NCI-H1417 treated with DMSO at 0.1 percent for 48 hours (cell line): ENCODE results near the gene ZNF311.

Experiments used
- DNase-seq: peaks from one replicate; lab custom pipeline; 2025; lab: John Stamatoyannopoulos, UW

ZNF311 gene

DNA sequence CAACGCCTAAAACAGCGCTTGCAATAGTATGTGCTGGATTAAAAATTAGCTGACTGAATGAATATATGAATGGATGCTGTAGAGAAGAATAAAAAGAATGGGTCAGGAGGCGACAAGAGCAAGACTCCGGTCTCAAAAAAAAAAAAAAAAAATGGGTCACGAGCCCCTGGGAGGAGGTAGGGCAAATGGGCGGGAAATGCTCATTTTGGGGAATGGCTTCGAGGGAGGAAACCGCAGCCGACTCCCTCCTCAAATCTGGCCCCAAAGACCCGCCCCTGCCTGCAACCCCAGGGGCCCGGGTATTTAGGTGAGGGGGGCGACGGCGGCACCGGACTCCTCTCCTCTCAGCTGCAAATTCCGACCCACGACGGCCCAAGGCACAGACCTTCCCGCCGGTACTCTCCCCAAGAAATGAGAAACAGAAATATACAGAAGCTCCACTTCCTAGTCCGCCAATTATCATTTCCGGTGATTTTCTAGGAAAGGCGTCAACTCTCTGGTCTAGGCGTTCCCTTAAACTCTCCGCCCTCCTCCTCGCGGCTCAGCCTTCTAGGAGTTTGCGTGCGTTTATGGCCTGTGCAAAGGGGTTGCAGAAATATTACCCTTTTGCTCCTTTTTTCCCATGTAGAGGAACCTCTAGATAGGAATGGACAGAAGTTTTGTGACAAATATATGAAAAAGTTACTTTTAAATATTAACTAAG, at the start of gene ZNF311:
TSS of gene ZNF311 (minus strand) at position 133 of the 703 bp plus-strand sequence. CDS start 1,361 bp downstream, outside the sequence.
- no peak for DNase-seq

DNA sequence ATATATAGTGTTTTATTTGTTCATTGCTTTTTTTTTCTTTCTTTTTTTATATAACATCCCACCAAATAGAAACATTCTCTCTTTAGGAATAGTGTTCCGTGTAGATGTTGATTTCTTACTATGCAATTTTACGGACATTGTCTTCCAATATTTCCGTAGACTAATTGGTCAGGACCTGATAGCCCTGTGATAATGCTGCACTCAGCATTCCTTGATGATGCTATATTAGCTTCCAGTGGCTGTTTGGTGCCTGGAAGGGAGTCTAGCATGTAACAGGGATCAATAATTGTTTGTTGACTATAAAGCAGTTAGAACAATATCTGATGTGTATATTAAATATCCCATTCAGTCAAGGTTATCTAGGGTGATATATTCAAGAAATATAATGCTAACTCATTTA, 46.6 kb upstream of the ZNF311 start:
- DNase-seq = no peak

DNA sequence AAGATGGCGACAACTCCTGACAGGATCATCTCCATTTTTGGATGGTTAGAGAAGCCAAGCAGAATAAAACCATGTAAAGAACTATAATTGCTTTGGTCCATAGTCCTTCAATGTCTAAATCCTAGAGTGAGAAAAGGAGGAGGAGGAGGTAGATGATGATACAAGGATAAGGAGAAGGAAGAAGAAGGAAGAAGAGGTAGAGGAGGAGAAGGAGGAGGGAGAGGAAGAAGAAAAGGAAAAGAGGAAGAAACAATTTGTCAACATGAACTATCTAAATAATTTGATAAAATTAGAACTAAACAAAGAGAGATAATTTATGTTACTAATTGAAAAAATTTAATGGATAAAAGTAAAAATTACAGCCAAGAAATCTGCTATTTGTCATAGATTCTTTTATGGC, 40.0 kb upstream of the ZNF311 start, which contains the start of gene OR2W1:
TSS of gene OR2W1 (minus strand) at position 101 of the 400 bp plus-strand sequence. CDS start at position 101, 0 bp downstream.
- no peak for DNase-seq

DNA sequence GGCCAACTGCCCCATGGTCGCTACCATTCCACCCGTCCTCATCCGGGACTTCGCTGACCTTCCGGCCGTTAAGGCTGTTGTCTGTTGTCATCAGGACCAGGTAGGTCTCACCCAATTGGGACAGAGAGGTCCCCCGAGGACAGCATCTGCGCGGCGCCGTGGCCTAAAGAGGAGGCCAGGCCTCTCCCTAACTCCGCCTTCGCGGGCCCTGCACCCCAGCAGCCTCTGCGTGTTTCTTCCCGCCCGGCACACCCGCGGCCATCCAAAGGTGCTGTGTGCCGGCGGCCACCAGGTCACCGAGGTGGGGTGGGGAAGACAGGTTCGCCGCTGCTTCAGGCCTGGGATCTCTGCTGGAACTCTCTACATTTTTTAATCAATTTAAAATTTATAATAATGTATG, 30.8 kb upstream of the ZNF311 start:
- DNase-seq = no peak

DNA sequence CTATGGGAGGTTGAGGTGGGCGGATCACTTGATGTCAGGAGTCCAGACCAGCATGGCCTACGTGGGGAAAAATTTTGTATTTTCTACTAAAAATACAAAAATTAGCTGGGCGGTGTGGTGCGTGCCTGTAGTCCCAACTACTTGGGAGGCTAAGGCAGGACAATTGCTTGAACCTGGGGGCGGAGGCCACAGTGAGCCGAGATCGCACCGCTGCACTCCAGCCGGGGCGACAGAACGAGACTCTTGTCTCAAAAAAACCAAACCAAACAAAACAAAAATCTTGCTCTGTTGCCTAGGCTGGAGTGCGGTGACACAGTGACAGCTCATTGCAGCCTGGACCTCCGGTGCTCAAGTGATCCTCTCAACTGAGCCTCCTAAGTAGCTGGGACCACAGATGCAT, 23.7 kb upstream of the ZNF311 start:
- DNase-seq = no peak

DNA sequence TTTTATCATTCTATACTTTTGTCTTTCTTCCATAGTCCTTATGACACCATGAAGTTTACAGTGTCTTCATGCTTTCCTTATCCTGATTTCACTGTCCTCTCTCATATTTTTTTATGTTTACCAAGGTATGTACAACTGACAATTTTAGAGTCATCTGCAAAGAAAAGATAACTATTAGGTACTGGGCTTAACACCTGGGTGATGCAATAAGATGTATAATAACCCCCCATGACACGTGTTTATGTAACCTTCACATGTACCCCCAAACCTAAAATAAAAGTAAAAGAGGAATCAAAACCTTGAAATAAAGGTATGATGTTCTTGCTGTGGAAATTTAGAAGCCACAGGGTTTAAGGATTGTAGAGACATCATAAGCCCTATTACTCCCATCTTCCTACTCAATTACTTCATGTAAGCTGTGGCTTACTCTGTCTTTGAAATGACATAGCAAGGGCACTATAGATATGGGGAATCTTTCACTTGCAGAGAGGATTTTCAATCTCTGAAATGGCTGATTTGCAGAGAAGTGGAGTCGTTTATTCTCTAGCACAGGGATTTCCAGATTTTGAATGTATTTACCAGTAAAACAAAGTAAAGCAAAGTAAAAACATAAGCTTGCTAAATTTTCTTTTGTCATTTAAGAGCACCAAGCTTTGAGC, 20.9 kb upstream of the ZNF311 start:
- no peak for DNase-seq

DNA sequence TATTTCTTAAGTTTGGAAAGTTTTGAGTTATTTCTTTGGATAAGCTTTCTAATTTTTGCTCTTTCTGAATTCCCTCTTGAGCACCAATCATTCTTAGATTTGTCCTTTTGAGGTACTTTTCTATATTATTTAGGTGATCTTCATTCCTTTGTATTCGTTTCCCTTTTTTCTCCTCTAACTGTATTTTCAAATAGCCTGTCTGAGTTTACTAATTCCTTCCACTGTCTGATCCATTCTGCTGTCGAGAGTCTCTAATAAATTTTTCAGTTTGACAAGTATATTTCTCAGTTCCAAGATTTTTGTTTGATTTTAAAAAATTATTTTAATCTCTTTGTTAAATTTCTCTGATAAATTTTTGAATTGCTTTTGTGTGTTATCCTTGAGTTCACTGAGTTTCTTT, 16.3 kb upstream of the ZNF311 start:
- DNase-seq = no peak

DNA sequence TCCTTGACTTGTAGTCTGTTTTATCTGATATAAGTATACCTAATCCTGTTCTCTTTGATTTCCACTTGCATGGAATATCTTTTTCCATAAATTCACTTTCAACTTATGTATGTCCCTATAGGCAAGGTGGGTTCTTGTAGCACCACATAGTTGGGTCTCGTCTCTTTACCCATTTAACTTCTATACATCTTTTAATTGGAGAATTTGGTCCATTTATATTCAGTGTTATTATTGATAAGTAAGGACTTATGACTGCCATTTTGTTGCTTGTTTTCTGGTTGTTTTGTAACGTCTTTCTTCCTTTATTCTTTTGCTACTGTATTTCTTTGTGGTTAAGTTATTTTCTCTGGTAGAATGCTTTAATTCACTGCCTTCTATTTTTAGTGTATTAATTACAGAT, 14.5 kb upstream of the ZNF311 start:
- no peak for DNase-seq

DNA sequence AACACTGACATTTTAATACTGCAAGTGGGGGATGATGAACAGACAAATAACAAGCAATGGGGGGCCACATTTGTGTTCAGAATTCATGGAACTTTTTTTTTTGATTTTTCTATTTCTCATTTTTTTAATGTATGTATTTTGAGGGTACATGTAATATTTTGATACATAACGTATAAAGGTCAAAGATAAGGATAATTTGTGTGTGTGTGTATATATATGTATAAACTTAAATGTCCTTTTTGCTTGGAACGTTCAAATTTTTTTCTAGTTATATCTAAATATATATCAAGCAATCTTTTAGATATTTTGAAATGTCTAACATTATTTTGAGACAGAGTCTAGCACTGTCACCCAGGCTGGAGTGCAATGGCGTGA, 12.3 kb upstream of the ZNF311 start:
- no peak for DNase-seq

DNA sequence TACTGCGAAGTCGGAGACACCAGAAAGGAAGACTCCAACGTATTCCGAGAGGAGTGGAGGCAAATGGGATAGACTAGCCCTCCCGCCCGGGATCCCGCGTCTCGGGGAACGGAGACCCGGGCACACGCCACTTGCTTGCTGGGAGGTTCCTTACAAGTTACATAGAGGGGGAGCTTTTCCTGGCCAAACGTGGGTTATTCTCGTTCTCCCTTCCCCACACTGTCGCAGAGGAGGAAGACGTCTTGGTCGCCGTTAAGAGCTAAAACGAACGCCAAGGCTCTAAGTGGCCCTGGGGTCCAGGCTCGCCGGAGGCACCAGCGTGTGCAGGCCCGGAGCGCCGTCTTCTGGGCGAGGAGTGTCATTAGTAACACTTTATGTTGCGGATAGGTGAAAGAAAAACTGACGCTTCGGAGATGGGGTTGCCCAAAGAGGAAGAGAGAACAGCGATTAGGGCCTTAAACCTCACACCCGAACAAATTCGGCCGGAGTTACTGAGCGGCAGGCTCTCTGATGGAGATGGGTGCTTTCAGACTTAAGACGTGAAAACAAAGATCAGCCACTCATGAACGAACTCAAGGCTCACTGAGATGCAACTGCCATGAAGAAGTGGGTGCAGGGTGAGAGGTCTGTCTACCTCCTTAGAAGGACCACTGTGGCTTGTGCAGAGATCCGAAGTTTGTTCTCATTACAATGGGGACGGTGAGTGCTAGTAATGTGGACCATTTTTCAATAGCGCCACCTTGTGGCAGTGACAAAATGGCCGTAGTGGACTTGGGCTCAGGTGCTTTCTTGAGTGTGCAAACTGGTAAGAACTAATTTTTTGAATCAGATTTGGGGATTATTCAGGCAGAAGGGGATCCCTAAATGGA, 11.7 kb upstream of the ZNF311 start:
- DNase-seq = peak; percentile 9

DNA sequence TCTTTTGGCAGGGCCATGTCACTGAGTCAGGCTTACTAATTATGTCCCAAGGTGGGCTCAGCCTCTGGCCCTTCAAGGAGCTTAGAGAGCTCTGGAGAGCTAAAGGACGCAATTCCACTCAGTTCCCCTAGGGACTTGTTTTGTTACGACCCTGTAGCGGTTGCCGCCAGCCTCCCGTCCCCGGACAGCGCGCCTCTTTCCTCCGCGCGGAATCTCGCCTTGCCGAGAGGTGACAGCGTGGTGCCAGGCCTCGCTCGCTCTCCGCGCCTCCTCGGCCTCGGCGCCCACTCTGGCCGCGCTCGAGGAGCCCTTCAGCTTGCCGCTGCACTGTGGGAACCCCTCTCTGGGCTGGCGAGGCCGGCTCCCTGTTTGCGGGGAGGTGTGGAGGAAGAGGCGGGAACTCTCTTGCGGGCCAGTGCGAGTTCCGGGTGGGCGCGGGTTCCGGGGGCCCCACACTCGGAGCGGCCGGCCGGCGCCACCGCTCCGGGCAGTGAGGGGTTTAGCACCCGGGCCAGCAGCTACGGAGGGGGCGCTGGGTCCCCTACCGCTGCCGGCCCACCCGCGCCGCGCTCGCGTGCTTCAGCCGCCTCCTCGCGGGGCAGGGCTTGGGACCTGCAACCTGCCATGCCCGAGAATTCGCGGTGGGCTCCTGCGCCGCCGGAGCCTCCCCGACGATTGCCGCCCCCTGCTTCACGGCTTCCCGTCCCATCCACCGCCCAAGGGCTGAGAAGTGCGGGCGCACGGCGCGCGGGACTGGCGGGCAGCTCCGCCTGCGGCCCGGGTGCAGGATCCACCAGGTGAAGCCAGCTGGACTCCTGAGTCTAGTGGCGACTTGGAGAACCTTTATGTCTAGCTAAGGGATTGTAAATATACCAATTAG, 9.9 kb upstream of the ZNF311 start:
- no peak for DNase-seq

DNA sequence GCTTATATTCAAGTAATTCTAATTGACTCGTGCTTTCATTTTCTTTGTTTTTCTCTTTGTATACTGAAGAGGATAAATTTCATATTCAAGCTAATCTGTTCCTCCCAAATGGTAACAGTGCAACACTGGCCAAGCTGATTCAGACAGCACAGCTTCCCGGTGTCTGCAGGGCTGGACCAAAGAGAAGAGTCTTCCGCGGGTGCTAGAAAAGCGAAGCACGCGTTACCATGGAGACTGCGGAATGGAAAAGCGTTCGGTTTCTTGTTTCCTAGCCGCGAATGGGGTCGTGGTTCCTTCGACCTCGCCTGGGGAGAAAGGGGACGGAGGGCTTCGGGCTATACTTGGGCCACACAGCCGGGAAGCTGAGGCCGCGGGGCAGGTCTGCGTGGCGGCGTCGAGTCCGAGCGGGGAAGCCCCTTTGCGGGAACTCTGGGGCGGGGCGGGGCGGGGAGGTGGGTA, 6.2 kb upstream of the ZNF311 start:
- no peak for DNase-seq

DNA sequence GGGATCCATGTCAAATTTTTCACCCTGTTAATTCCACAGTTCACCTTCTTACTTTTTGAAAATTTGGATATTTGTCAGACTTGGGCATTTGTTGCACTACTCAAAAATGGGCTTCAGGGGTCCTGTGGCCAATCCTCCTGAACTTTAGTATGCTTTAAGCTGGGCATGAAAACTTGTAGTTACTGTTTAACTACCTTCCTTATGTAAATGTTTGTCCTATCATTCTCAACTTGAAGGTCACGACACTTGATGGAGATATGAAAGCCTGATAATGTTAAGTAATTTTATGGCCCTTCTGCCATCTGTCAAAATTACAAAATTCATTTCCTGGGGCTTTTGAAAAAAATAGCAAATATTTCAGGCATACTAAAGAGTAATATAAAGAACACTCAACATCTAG, 4.2 kb upstream of the ZNF311 start:
- DNase-seq = no peak

DNA sequence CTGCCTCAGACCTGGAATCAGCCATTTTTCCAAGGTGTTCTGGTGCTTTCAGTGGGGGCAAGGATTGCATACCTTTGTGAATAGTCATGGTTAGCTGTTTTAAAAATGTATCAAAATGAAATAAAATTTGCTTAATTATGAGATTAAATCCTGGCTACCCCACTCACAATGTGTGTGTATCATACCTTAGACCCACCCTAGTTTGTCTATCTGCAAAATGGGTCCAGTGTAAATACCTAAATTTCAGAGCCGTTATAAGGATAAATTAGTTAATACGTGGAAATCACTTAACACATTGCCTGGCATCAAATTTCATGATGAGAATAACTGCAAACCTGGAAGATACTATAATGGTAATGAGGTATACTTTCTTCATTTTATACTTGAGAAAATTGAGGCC, 3.0 kb upstream of the ZNF311 start:
- DNase-seq = no peak

DNA sequence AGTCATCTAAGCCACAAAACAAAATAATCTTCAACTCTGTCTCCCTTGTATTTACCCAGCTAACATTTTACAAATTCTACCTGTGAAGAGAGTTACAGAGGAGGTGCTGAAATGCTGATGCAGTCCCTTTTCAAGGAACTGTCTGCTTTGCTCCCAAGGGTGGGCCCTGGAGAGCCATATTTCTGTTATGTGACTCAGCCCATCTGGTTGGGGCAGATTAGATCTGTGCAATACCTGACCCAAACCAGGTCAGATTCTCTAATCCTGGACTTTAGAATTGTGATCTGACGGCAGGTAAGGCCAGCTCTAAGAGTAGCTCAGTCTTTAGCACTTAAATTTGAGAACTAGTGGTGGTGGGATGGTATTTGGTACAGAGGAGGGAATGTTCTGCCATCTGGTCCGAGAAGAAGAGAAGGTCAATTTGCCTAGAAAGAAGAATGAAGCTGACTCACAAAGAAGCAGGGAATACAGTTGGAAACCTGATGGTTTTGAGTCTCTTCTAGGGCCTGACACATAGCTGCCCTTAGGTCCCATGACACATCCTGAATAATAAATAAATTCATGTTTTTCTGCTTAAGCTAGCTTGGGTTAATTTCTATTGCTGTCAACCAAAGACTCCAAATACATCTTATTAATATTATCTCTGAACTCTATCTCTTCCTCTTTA, 8.1 kb downstream of the ZNF311 start:
- DNase-seq = no peak

DNA sequence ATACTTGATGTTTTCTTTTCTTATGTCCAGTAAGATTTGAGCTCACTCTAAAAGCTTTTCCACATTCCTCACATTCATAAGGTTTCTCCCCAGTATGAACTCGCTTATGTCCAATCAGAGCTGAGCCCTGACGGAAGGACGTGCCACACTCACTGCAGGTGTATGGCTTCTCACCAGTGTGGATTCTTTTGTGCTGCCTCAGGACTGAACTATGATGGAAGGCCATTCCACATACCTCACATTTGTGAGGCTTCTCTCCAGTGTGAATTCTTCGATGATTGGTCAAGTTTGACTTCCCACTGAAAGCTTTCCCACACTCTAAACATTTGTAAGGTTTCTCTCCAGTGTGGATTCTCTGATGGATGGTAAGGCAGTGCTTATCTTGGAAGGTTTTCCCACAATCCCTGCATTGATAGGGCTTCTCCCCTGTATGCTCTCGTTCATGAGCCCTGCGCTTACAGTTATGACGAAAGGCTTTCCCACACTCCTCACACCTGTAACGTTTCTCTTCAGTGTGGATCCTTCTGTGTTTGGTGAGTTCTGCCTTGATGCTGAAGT, 9.9 kb downstream of the ZNF311 start:
- DNase-seq = no peak

DNA sequence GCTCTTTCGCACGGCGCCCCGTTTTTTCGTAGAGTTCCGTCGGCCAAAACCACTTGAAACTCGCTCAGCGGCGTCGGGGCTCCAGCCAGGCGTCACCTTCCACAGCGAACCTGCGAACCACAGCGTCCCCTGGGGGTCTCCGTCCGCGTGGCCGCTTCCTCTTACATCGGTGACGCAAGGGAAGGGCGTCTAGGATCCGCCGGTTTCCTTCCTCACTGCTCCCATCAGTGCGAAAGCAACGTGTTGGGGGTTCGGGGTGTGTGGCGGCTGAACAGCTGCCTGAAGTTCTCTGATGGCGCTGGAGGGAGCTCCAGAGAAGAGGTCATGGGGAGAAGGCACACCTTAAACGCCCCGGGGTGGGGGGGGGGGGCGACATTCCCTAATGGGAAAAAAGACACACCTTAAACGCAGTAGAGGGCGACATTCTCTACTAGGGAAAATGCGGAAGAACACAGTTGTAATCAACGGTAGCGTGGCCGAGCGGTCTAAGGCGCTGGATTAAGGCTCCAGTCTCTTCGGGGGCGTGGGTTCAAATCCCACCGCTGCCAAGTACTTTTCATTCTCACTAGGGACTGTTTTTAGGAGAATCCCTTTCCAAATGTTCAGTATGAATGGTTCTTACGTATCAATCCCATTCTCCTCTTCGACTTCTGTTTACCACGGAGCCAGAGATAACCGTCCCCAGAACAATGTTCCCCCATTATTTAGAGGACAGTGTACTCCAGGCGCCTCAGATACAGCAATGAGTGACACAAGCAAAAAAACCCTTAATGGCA, 16.4 kb downstream of the ZNF311 start:
- no peak for DNase-seq

DNA sequence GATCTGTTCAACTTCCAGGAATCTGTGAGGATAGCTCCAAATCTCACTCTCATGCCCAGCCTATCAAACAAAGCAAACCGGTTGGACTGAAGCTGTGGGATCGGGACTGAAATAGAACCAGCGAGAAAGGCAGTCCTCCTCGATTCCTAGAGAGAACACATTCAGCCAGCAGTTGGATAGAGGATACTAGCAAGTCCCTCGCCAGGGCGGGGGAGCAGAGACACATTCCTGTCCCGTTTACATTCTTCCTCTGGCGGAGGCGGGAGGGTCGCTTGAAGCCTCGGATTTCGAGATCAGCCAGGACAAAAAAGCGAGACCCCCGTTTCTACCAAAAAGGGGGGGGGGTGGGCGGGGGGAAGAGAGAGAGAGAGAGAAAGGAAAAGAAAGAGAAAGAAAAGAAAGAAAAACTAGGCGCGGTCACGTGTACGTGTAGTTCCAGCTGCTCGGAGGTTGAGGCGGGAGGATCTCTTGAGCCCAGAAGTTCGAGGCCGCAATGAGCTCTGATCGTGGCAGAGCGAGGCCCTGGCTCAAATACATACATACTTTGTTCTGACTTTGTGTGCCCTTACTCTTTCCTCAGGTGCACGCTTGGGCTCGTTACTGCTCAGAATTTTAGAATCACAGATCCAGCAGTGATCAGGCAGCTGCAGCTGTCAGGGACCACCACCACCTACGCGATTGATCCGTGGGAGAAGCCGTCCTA, 19.5 kb downstream of the ZNF311 start:
- DNase-seq = peak; percentile 42

DNA sequence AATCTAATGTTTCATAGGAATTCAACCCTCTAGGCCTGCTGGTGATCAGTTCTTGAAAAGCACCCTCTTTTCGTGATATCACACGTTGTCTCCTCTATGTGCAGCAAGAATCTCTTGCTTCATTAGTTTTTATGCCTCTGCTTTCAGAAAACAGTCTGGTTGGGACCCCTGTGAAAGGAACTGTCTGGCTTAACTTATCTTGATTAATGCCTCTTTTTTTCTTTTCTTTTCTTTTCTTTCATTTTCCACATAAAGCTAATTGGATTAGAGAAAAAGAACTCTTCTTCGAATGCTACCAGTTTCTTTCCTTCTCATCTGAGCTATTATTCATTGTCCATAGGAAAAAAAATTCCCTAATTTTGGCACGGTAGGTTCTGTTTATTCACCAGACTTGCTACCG, 21.3 kb downstream of the ZNF311 start:
- no peak for DNase-seq
